ENCODE results near the gene TRIM39.

TRIM39 gene

GRCh38 chr6:30328397-30328796, 1.7 kb downstream of the TRIM39 start:
- no peak for DNase-seq

GRCh38 chr6:30329331-30329730, 2.6 kb downstream of the TRIM39 start:
- DNase-seq, result no peak

- DNase-seq, result no peak
Measured at GRCh38 chr6:30331981-30332380, 5.3 kb downstream of the TRIM39 start.

GRCh38 chr6:30334075-30334783, 7.5 kb downstream of the TRIM39 start:
- no peak for DNase-seq

- no peak for DNase-seq
Measured at GRCh38 chr6:30340589-30341054, 13.9 kb downstream of the TRIM39 start.

- no peak for DNase-seq
Measured at GRCh38 chr6:30341218-30341617, 14.5 kb downstream of the TRIM39 start.

GRCh38 chr6:30341728-30342127, 15.0 kb downstream of the TRIM39 start:
- no peak for DNase-seq

GRCh38 chr6:30344191-30344867, 17.6 kb downstream of the TRIM39 start:
- DNase-seq, result no peak

- DNase-seq, result peak; percentile 61
Measured at GRCh38 chr6:30344868-30345671, 18.3 kb downstream of the TRIM39 start, which contains the start of gene RPP21. RPP21 (plus strand) TSS chr6:30345156; CDS start chr6:30345172, 16 bp downstream.

GRCh38 chr6:30345852-30346251, 19.1 kb downstream of the TRIM39 start:
- DNase-seq, result no peak

GRCh38 chr6:30348957-30349356, 22.2 kb downstream of the TRIM39 start:
- no peak for DNase-seq

GRCh38 chr6:30349421-30350177, 22.9 kb downstream of the TRIM39 start:
- DNase-seq, result no peak

- DNase-seq, result no peak
Measured at GRCh38 chr6:30350524-30350923, 23.8 kb downstream of the TRIM39 start.

GRCh38 chr6:30352550-30352949, 25.8 kb downstream of the TRIM39 start:
- DNase-seq, result no peak

- no peak for DNase-seq
Measured at GRCh38 chr6:30355281-30355680, 28.6 kb downstream of the TRIM39 start.

- DNase-seq, result no peak
Measured at GRCh38 chr6:30356536-30356935, 29.8 kb downstream of the TRIM39 start.

GRCh38 chr6:30357678-30358540, 31.2 kb downstream of the TRIM39 start:
- peak; percentile 57 for DNase-seq

GRCh38 chr6:30359276-30359675, 32.5 kb downstream of the TRIM39 start:
- no peak for DNase-seq

GRCh38 chr6:30360139-30360538, 33.4 kb downstream of the TRIM39 start:
- DNase-seq, result no peak

GRCh38 chr6:30361661-30362060, 34.9 kb downstream of the TRIM39 start:
- DNase-seq, result no peak

GRCh38 chr6:30363459-30363858, 36.7 kb downstream of the TRIM39 start:
- no peak for DNase-seq

GRCh38 chr6:30364591-30364990, 37.9 kb downstream of the TRIM39 start:
- DNase-seq, result no peak
